DMS153 (cell line): Measurements from ENCODE around the gene AGRN.
"Not testable (repeated sequence)": the region's sequence is repeated elsewhere in the genome, so short reads cannot be mapped to it uniquely, and the experiment has no call there.

Experiments
- DNase-seq: peaks from one replicate; lab custom pipeline; 2025; lab: John Stamatoyannopoulos, UW

The AGRN gene

DNA sequence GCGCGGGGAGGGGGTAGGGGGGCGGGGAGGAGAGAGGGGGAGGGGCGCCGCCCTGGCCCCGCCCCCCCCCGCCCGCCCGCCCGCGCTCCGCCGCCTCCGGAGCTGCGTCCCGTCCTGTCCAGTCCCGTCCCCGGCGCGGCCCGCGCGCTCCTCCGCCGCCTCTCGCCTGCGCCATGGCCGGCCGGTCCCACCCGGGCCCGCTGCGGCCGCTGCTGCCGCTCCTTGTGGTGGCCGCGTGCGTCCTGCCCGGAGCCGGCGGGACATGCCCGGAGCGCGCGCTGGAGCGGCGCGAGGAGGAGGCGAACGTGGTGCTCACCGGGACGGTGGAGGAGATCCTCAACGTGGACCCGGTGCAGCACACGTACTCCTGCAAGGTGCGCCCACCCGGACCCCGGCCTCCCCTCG lies at the start of gene AGRN:
Gene AGRN (plus strand): TSS at position 121 of the 405 bp plus-strand sequence. CDS start 53 bp downstream, at position 174.
- no peak for DNase-seq

DNA sequence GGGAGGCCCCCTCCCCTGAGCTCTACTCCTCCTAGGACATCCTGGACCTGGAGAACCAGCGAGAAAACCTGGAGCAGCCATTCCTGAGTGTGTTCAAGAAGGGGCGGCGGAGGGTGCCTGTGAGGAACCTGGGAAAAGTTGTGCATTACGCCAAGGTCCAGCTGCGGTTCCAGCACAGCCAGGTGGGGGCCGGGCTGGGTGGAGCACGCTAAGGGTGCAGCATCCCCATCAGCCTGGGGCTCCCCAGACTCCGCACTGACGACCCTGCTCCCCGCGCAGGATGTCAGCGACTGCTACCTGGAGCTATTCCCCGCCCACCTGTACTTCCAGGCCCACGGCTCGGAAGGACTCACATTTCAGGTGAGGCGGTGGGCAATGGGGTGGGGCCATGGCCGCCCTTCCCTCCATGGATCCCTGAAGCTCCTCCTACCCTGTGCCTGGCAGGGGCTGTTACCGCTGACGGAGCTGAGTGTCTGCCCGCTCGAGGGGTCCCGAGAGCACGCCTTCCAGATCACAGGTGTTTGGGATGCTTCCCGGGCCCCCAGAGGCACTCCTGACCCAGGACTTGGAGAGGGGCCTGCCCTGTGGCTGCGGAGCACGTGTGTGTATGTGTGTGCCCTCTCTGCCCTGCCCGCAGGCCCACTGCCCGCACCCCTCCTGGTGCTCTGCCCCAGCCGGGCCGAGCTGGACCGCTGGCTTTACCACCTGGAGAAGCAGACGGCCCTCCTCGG lies 49.5 kb upstream of the AGRN start:
- DNase-seq, result no peak

DNA sequence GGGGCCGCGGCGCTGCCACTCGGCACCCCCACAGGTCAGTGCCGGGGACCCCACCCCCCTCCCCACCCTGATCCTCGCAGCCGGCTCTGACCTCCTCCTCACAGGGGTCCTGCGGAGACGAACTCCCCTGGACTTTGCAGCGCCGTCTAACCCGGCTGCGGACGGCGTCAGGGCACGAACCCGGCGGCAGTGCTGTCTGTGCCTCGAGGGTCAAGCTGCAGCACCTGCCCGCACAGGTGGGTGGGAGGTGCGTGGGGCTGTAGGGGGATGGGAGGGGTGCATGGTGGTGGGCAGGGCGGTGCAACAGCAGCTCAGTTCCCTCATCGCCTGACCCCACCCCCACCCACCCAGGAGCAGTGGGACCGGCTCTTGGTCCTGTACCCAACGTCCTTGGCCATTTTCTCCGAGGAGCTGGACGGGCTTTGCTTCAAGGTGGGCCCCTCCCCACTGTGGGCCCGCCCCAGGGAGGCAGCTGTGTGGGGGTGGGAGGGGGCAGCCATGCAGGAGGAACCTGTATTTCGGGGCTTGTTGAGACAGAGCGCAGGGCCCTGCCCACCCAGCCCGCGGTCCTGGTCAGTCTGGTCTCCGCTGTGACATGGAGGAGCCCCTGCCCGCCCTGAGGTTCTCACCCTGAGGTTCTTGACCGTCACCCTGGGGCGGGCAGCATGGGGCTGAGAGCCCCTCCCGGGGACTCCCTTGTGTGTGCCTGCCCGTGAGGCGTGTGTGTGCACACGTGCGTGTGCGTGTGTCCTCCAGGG lies 48.8 kb upstream of the AGRN start:
- DNase-seq, result no peak

DNA sequence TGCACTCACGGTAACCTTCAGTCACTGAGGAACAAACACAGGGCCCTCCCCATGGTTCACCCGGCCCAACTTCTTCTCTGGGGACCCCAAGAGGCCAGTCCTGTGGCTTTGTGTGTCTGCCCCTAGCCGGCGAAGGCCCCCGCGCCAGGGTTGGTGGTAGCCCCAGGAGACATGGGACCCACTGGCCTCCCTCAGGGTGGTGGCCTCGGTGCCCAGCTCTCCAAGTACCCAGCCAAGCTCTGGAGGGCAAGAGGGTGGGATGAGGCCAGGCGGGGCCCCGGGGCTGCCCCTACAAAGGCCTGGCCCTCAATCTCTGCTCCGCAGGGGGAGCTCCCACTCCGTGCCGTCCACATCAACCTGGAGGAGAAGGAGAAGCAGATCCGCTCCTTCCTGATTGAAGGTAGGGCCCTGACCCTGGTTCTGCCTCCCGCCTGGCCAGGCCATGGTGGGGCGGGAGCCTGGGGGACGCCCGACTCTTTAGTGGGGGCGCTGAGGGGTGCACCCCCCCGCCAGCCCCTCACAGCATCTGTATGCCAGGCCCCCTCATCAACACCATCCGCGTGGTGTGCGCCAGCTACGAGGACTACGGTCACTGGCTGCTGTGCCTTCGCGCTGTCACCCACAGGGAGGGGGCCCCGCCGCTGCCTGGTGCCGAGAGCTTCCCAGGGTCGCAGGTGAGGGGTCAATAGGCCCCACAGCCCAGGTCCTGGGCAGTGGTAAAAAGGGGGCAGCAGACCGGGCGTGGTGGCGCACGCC lies 48.0 kb upstream of the AGRN start:
- no peak for DNase-seq

DNA sequence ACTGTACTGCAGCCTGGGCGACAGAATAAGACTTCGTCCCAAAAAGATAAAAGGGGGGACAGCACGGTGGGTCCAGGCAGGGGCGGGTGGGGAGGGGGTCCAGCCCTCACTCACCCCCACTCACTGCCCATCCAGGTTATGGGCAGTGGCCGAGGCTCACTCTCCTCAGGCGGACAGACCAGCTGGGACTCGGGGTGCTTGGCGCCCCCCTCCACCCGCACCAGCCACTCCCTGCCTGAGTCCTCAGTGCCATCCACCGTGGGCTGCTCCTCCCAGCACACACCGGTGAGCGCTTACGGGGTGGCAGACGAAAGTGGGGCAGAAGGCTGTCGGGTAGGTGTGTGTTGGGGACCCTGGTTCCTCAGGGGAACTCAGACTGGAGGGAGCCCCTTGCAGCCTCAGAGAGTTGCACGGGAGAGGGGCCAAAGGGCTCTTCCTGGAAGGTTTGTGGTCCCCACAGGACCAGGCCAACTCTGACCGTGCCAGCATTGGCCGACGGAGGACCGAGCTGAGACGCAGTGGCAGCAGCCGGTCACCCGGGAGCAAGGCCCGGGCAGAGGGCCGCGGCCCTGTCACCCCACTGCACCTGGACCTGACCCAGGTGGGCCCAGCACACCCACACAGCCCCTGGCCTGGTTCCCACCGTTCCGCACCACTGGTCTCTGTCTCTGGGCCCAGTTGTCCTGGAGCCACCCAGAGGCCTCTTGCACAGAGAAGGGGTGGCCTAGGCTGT lies 47.0 kb upstream of the AGRN start:
- DNase-seq, result no peak

DNA sequence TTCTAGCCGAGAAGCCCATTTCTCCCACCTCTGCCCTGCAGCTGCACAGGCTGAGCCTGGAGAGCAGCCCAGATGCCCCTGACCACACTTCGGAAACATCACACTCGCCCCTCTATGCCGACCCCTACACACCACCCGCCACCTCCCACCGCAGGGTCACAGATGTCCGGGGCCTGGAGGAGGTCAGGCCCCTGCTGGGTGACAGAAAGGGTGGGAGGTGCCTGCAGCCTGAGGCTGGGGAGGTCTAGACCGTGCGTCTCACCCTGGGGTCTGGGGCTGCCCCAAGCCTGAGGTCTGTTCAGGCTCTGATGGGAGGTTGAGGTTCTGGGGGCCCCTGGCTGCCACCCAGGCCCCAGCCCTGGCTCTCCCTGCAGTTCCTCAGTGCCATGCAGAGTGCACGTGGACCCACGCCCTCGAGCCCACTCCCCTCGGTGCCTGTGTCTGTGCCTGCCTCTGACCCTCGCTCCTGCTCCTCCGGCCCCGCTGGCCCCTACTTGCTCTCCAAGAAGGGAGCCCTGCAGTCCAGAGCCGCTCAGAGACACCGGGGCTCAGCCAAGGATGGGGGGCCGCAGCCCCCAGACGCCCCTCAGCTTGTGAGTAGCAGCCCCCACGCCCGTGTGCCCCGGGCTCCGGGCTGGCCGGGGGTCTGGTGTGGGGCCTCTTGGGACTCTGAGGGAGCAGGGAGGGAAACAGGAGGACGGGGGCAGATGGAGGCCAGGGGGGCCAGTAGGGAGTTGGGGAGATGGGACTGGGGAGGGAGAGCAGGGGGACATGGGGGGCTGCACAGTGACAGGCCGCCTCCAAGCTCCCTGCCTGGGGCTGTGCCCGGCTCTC lies 46.2 kb upstream of the AGRN start:
- no peak for DNase-seq

DNA sequence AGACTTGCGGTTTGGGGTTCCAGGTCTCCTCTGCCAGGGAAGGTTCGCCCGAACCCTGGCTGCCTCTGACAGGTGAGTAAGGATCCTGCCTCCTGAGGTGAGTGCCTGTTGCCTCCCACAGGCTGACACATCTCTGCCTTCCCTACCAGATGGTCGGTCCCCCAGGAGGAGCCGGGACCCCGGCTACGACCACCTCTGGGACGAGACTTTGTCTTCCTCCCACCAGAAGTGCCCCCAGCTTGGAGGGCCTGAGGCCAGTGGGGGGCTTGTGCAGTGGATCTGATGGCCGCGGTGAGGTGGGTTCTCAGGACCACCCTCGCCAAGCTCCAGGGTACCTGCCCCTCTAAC lies 45.7 kb upstream of the AGRN start:
- no peak for DNase-seq

DNA sequence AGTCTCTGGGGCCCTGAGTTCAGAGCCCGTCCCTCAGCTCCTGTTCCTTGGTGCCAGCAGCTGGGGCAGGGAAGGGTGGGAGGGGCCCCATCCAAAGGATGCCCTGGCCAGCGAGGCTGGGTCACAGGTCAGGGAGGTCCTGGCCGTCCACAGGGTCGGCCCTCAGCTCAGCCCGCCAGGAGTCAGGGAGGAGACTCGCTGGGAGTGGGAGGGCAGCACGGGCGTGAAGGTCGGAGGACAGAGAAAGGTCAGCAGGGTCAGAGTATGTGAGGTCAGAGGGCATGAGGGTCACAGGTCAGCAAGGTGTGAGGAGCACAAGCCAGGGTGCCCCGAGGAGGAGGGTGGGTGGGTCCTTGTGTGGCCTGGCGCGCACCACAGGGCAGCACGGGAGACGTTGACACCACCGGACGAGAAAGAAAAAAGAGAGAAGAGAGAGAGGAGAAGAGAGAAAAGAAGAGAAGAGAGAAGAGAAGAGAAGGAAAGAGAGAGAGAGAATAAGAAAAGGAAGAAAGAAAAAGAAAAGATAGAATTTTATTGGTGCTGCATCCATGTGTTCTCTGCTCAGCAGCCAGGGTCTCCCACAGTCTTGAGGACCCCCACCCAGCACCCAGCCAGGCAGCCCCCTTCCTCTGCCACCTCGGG lies 45.1 kb upstream of the AGRN start:
- no peak for DNase-seq

DNA sequence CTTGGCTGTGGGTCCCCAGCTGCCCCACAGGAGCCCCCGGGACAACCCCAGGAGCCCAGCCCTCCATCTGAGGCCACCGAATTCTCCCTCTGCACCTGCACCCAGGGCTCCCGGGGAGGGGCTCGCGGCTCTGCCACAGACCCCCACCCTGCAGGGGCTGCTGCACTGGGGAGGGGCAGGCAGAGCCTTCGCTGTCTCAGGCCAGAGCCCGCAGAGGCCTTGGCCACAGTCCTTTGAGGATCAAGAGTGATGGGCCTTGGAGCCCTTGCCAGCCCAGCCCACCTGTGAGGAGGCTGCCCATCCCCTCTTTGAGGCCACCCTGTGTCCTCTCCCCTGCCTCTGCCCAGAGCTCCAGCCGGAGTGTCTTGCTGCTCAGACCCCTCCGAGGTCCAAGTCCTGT lies 44.6 kb upstream of the AGRN start:
- DNase-seq, result no peak

DNA sequence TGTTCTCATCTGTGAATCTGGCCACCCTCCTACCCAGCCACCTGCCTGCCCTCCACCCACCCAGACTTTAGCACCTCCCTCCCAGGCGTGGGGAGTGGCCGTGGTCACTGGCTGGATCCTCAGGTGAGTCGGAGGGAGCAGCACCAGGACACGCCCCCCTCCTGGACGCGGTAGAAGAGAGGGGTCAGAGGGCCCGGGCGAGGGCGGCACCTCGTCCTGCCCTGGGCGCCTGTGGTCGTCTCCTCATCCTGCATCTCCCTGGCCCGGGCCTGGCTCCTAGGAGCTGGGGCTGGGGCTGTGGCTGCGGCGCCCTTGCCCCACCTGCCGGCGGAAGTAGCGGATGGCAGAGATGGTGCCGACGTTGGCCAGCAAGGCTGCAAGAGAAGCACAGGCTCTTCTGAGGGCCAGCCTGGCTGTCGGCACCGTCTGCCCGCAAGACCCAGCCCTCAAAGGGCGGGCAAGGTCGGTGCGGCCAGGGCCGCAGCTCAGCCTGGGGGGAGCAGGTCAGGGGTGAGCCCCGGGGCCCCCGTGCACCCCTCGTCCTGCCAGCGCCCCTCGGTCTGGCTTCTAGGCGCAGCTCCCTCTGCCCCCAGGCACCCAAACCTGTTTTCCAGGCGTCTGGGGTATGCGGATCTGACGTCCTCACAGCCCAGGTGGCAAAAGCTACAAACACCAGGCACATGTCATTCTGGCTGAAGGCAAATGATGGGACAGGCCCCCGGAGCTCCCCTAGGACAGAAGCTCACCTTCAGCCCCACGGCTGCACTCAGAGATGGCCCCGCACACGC lies 43.8 kb upstream of the AGRN start:
- peak; percentile 72 for DNase-seq

DNA sequence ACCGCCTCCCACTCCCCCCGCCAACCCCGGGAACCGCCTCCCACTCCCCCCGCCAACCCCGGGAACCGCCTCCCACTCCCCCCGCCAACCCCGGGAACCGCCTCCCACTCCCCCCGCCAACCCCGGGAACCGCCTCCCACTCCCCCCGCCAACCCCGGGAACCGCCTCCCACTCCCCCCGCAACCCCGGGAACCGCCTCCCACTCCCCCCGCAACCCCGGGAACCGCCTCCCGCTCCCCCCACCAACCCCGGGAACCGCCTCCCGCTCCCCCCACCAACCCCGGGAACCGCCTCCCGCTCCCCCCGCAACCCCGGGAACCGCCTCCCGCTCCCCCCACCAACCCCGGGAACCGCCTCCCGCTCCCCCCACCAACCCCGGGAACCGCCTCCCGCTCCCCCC lies 43.1 kb upstream of the AGRN start:
- DNase-seq, result not testable (repeated sequence)

DNA sequence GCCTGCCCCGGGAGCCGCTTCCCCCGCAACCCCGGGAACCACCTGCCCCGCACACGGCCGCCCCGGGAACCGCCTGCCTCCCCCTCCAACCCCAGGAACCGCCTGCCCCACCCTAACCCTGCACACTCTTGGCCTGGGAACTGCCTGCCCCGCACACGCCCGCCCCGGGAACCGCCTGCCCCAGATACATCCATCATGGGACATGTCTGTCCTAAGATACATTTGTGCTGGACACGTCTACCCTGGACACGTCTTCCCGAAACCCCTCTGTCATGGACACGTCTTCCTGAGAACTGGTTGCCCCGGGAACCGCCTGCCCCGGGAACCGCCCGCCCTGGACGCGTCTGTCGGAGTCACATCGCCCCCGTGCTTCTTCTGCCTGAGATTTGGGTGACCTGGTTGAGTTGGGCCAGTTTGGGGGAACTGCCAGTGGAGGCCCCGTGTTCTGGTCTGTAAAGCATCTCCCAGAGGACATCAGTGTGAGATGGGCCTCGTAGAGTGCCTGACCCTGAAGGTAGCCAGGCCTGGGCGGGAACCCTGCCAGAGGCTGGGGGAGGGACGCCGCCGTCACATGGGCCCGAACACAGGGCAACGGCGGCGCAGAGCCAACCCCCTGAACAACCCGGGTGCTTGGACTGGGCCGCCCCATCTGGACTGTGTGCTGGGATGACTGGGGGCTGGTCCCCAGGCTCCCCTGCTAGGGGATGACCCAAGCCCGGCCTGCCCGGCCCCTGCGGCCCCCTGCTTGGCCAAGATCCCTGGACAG lies 41.7 kb upstream of the AGRN start:
- DNase-seq, result no peak

DNA sequence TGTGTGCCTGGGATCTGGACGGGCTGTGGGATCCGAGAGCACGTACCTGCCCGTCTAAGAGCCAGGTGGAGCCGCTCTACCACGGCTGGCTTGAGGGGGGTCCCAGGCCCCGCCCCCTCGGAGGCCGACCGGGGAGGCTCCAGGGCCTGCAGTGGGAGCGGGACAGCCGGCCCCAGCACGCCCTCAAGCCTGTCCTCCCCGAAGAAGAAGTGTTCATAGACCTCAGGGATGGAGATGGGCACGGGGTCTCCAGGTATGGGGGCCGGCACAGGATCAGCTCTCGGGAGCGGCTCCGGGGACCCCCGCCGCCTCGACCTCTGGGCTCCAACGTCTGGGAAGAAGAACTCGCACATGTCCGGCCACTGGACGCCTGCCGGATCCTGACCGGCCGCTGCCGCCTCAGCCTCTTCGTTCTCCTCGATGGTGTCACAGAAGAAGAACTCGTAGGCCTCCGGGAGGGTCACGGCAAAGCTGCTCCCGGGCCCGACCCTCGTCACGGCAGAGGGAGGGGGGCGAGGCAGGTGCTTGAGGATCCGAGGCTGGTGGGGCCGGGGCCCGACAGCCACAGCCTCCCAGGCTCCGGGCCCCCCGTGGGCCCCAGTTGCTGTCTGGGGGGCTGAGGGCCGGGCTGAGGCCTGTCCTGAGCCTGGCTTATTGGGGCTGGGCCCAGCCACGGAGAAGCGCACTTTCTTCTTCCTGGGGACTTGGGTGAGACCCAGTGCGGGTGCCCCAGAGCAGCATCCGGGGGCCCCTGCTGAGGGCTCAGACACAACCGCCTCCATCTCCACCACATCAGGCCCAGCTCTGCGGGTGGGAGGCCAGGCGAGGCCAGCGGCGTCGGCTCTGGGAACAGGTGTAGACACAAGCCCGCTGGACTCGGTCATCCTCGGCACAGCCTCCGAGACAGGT lies 40.8 kb upstream of the AGRN start:
- DNase-seq, result no peak

DNA sequence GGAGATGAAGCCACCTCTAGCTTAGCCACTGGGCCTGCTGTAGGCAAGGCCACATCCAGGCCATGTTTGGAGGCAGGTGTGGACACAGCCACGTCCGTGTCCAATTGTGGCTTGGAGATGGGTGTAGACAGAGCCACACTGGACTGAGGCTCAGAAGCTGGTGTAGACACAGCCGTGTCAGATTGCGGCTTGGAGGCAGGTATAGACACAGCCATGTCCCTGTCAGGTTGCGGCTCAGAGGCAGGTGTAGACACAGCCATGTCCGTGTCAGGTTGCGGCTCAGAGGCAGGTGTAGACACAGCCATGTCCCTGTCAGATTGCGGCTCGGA lies 40.2 kb upstream of the AGRN start:
- DNase-seq, result no peak

DNA sequence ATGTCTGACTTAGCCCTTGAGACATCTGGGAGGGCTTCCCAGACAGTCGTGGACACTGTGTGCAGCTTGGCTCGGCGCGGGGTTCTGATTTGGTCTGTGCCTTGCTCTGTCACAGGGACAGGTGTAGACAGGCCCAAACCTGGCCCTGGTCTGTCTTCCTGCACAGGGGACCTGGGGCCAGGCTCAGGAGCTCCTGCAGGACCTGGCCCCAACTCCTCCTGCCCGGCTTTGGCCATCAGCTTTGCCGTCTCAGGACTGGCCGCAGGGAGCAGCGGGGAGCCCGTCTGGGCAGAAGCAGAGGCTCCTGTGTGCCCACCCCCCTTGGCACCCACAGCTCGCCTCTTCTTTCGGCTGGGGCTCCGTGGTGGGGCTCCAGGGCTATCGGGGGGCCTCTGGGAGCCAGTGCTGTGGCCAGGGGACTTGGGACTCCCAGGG lies 39.8 kb upstream of the AGRN start:
- no peak for DNase-seq

DNA sequence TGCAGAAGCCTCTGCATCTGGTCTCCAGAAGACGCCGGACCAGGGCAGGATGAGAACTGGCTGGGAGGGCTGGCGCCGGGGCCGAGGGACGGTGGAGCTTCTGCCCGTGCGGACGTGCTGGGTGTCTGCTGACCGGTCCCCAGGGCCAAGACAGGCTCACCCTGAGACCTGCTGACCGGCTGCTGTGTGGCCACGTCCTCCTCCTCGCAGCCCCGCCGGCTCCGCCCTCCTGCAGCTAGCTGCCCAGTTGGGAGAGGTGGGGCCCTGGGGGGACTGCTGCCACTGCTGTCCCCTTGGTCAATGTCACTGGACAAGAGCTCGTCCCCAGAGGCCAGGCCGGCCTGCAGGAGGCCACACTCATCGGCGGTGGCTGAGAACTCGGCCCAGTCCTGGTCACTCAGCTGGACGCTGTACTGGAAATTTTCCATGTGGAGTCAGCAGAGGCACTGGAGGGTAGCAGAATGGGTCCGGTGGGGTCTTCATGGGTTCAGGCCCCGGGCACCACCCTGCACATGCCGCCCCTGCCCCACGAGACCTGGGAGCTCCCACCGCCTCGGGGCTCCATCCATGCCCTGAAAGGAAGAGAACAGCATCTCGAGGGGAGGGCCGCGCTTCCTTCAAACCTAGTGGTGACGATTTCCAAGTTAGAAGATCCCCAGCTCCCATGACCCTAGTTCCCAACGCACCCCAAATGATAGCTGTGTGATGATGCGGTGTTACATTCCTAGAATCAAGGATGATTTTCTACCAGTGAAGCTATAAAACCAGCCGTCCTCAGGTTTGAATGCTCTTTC lies 39.1 kb upstream of the AGRN start:
- DNase-seq, result no peak

DNA sequence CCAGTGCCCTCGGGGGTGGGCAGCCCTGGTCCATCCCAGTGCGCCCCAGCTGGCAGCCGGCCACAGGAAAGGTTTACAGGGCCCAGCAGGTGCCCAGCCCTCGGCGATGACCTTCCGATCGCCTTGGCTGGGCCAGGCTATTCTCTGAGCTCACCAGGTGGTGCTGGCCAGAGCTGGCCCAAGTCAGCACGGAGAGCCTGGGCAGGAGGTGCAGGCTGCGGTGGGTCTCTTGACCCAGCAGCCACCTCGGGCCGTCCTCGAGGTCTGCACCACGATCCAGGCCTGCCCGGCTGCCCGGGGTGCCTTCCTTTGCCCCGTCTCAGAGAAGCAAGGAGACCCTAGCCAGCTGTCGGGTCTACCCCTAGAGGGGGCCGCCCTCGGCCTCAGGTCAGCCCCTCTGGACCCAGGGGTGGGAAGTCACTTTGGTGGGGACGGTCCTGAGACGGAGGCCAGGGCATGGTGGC lies 38.4 kb upstream of the AGRN start:
- no peak for DNase-seq
